ES-I3 (cell line): Measurements from ENCODE around the gene S100A6.
"Not testable (repeated sequence)": the region's sequence is repeated elsewhere in the genome, so short reads cannot be mapped to it uniquely, and the experiment has no call there.

ENCODE experiments used
- H3K36me3 ChIP-seq: 2 replicates; pipeline ENCODE4 v1.6.1; 2013; ENCODE audit warnings: mild to moderate bottlenecking, low read length, control low read depth, moderate library complexity; ENCODE audit not compliant: insufficient read depth
- H3K4me1 ChIP-seq: 2 replicates; pipeline ENCODE4 v1.6.1; 2013; ENCODE audit warnings: mild to moderate bottlenecking, control low read depth, low read length; ENCODE audit not compliant: insufficient read depth
- H3K9ac ChIP-seq: 2 replicates; pipeline ENCODE4 v1.6.1; 2013; ENCODE audit warnings: low read depth, mild to moderate bottlenecking, low read length, moderate library complexity
- H3K9me3 ChIP-seq: 2 replicates; pipeline ENCODE4 v1.6.1; 2013; ENCODE audit warnings: mild to moderate bottlenecking, low read length, moderate library complexity; ENCODE audit not compliant: control insufficient read depth, insufficient read depth

Gene S100A6

GRCh38 chr1:153533689-153534201 lies 2.0 kb downstream of the S100A6 start:
- Histone ChIP-seq H3K36me3 (no peaks in the 10 kb centered on the region), H3K9me3 (no peaks in the 10 kb centered on the region), H3K4me1 (peaks cover 26% of the 10 kb centered on the region), H3K9ac (peak overlapping the region; percentile 46; the same call in 1 of the 2 replicates)

GRCh38 chr1:153532769-153533599 lies 2.8 kb downstream of the S100A6 start:
- peaks cover 27% of the 10 kb centered on the region for H3K4me1 ChIP-seq
- peak overlapping the region; percentile 46 for H3K9ac ChIP-seq
- no peaks in the 10 kb centered on the region for H3K9me3 ChIP-seq
- H3K36me3 ChIP-seq = no peaks in the 10 kb centered on the region

GRCh38 chr1:153532181-153532580 lies 3.6 kb downstream of the S100A6 start:
- Histone ChIP-seq H3K9ac (no peak overlapping the region), H3K4me1 (peaks cover 35% of the 10 kb centered on the region), H3K36me3 (no peaks in the 10 kb centered on the region), H3K9me3 (no peaks in the 10 kb centered on the region)

- Histone ChIP-seq H3K9me3 (no peaks in the 10 kb centered on the region), H3K36me3 (no peaks in the 10 kb centered on the region), H3K4me1 (peaks cover 39% of the 10 kb centered on the region), H3K9ac (no peak overlapping the region)
These were observed 4.2 kb downstream of the S100A6 start for GRCh38 chr1:153531638-153532037.

- Histone ChIP-seq H3K9ac (no peak overlapping the region), H3K36me3 (no peaks in the 10 kb centered on the region), H3K9me3 (no peaks in the 10 kb centered on the region), H3K4me1 (peaks cover 38% of the 10 kb centered on the region)
These were observed 8.1 kb downstream of the S100A6 start for GRCh38 chr1:153527683-153528040.

GRCh38 chr1:153527023-153527682 lies 8.6 kb downstream of the S100A6 start:
- H3K9ac ChIP-seq = no peak overlapping the region
- H3K9me3 ChIP-seq = no peaks in the 10 kb centered on the region
- H3K4me1 ChIP-seq = peaks cover 33% of the 10 kb centered on the region
- no peaks in the 10 kb centered on the region for H3K36me3 ChIP-seq

- Histone ChIP-seq H3K4me1 (peaks cover 31% of the 10 kb centered on the region), H3K9ac (no peak overlapping the region), H3K9me3 (no peaks in the 10 kb centered on the region), H3K36me3 (no peaks in the 10 kb centered on the region)
These were observed 9.7 kb downstream of the S100A6 start for GRCh38 chr1:153526132-153526543.

- H3K9ac ChIP-seq = no peak overlapping the region
- H3K4me1 ChIP-seq = peaks cover 31% of the 10 kb centered on the region
- no peaks in the 10 kb centered on the region for H3K9me3 ChIP-seq
These were observed 10.6 kb downstream of the S100A6 start for GRCh38 chr1:153525088-153525728.

GRCh38 chr1:153522353-153523048 lies 13.3 kb downstream of the S100A6 start:
- H3K4me1 ChIP-seq = peaks cover 25% of the 10 kb centered on the region
- not testable (repeated sequence) for H3K9me3 ChIP-seq, H3K36me3 ChIP-seq, H3K9ac ChIP-seq

More at GRCh38 chr1:153525088-153525728, 10.6 kb downstream of the S100A6 start:
- no peaks in the 10 kb centered on the region for H3K36me3 ChIP-seq

GRCh38 chr1:153521808-153522207 lies 14.0 kb downstream of the S100A6 start:
- not testable (repeated sequence) for H3K9ac ChIP-seq, H3K9me3 ChIP-seq, H3K36me3 ChIP-seq
- peaks cover 18% of the 10 kb centered on the region for H3K4me1 ChIP-seq

- no peak overlapping the region for H3K9ac ChIP-seq
- H3K4me1 ChIP-seq = peaks cover 10% of the 10 kb centered on the region
- H3K9me3 ChIP-seq = no peaks in the 10 kb centered on the region
- no peaks in the 10 kb centered on the region for H3K36me3 ChIP-seq
These were observed 14.8 kb downstream of the S100A6 start for GRCh38 chr1:153520818-153521476.

GRCh38 chr1:153520137-153520691 lies 15.6 kb downstream of the S100A6 start:
- H3K9me3 ChIP-seq, H3K4me1 ChIP-seq, H3K9ac ChIP-seq, H3K36me3 ChIP-seq: not testable (repeated sequence)

- Histone ChIP-seq H3K9me3 (no peaks in the 10 kb centered on the region), H3K4me1 (no peaks in the 10 kb centered on the region), H3K9ac (no peak overlapping the region), H3K36me3 (no peaks in the 10 kb centered on the region)
These were observed 16.5 kb downstream of the S100A6 start for GRCh38 chr1:153519242-153519641.
